GM10248 (cell line): Measurements from ENCODE around the gene LMO3.

Source experiments
- CTCF ChIA-PET: fragments of 300-600 bp; sonication (Branson Sonifier 250); formaldehyde crosslinking; extraction: SDS; loops from one replicate; lab custom pipeline; 2021; ENCODE audit warnings: antibody characterized with exemption; lab: Yijun Ruan, JAX
- POLR2A ChIA-PET: fragments of 350-650 bp; sonication (Branson Sonifier 250); formaldehyde crosslinking; extraction: SDS; loops from one replicate; lab custom pipeline; 2020; ENCODE audit warnings: antibody characterized with exemption; lab: Yijun Ruan, JAX
- DNase-seq: peaks from one replicate; pipeline ENCODE4 v3.0.0; 2012; ENCODE audit errors: extremely low spot score
- CTCF ChIP-seq: IDR thresholded peaks from 2 replicates; pipeline ENCODE4 v1.5.1; 2012; ENCODE audit warnings: mild to moderate bottlenecking, low read depth; ENCODE audit errors: extremely low read depth, missing control alignments, control extremely low read depth

Gene LMO3

GRCh38 chr12:16606117-16606200 lies at the start of gene LMO3:
Gene LMO3, minus strand, starts transcription at chr12:16606162. Its CDS starts 5,302 bp downstream, at chr12:16600860.
- ChIA-PET CTCF (interaction anchor here (1.0 to 1.6 kb wide), 2 partner anchors 8 to 9 kb away, joined by 3 to 5 read pairs; no protein-coding TSS in a partner anchor), POLR2A (no interaction called here)
- no peak for DNase-seq
- TF ChIP-seq CTCF, result no peak

GRCh38 chr12:16636435-16637055 lies 30.6 kb upstream of the LMO3 start:
- POLR2A ChIA-PET, result no interaction called here
- CTCF ChIA-PET, result interaction anchor here (0.8 to 2.8 kb wide), 3 partner anchors 14 to 49 kb away, joined by 3 to 6 read pairs (median 4); no protein-coding TSS in a partner anchor
- DNase-seq, result peak; percentile 60
- TF ChIP-seq CTCF, result no peak

GRCh38 chr12:16634786-16635185 lies 28.8 kb upstream of the LMO3 start:
- no peak for TF ChIP-seq CTCF
- POLR2A ChIA-PET, result no interaction called here
- CTCF ChIA-PET, result interaction anchor here (0.8 to 2.8 kb wide), 9 partner anchors 8 to 65 kb away, joined by 3 to 6 read pairs (median 3); no protein-coding TSS in a partner anchor
- no peak for DNase-seq

- no peak for TF ChIP-seq CTCF
- POLR2A ChIA-PET, result no interaction called here
- DNase-seq, result no peak
- CTCF ChIA-PET, result no interaction called here
Observed at GRCh38 chr12:16626991-16627390, 21.0 kb upstream of the LMO3 start.

- no peak for DNase-seq
- POLR2A ChIA-PET, result no interaction called here
- CTCF ChIA-PET, result interaction anchor here (1.0 to 1.4 kb wide), 4 partner anchors 8 to 14 kb away, joined by 3 to 4 read pairs (median 4); no protein-coding TSS in a partner anchor
- peak; percentile 27 for TF ChIP-seq CTCF
Observed at GRCh38 chr12:16622338-16622737, 16.4 kb upstream of the LMO3 start.

- CTCF ChIA-PET, result interaction anchor here (1.2 to 1.8 kb wide), 7 partner anchors 9 to 155 kb away, joined by 3 to 6 read pairs (median 4); no protein-coding TSS in a partner anchor
- no peak for TF ChIP-seq CTCF
- POLR2A ChIA-PET, result no interaction called here
- no peak for DNase-seq
Observed at GRCh38 chr12:16619537-16619936, 13.6 kb upstream of the LMO3 start.

GRCh38 chr12:16618256-16618655 lies 12.3 kb upstream of the LMO3 start:
- CTCF ChIA-PET, result interaction anchor here (1.2 to 1.8 kb wide), 4 partner anchors 11 to 42 kb away, joined by 3 to 6 read pairs (median 5); no protein-coding TSS in a partner anchor
- POLR2A ChIA-PET, result no interaction called here
- DNase-seq, result no peak
- no peak for TF ChIP-seq CTCF
